ENCODE measurements around the gene TLNRD1.

The TLNRD1 gene

DNA sequence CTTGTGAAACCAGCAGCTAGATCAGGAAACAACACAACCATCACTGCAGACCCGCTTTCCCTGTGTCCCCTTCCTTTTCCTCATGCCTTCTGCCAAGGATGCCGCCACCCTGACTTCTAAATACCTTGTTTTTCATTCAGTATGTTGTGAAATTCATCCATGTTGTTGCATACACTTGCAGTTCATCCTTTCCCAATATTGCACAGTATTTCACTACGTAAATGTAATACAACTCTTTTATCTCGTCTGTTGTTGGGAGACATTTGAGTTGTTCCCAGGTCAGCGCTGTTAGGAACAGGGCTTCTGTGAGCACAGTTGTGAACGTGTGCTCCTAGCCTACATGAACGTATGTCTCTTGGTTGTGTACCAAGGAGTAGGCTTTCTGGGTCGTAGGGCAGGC lies 24.2 kb downstream of the TLNRD1 start:
- H3K4me3 ChIP-seq (ENCODE audit: low read depth, low read length): no peak overlapping the region
- DNase-seq (ENCODE audit: low read depth): no peak
- TF ChIP-seq, protein P1, sequence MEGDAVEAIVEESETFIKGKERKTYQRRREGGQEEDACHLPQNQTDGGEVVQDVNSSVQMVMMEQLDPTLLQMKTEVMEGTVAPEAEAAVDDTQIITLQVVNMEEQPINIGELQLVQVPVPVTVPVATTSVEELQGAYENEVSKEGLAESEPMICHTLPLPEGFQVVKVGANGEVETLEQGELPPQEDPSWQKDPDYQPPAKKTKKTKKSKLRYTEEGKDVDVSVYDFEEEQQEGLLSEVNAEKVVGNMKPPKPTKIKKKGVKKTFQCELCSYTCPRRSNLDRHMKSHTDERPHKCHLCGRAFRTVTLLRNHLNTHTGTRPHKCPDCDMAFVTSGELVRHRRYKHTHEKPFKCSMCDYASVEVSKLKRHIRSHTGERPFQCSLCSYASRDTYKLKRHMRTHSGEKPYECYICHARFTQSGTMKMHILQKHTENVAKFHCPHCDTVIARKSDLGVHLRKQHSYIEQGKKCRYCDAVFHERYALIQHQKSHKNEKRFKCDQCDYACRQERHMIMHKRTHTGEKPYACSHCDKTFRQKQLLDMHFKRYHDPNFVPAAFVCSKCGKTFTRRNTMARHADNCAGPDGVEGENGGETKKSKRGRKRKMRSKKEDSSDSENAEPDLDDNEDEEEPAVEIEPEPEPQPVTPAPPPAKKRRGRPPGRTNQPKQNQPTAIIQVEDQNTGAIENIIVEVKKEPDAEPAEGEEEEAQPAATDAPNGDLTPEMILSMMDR (IDR thresholded peaks at IDR 0.05; ENCODE audit: low read depth, low read length, missing control alignments): no peak

DNA sequence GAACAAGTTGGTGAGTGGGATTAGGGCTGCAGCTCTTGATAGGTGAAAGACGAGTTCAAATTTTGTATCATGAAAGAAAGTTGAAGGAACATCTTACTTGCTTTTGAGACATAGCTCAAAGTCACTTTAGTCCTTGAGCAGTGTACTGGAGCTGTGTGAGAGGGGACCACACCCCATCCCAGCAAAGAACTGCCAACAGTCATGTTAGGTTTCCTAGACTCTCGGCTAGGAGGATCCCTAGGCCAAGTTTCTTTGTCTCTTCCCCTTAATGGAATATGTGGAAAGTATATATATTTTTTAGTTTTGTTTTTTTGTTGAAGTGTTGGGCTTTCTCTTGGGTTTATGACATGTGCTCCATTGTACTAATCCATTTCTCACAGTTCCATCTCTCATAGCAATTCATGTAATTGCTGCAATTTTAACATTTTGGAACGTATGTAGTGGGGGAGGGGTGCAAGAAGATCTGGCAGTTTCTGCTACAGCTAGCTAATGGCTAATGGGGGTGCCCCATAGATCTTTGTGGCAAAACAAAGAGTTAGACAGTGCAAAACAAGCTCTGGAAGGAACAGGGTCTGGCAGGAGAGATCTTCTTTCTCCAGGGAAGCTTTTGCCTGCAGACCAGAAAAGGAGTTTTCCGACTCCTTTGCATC lies 25.1 kb downstream of the TLNRD1 start:
- no peak overlapping the region for H3K4me3 ChIP-seq (ENCODE audit: low read depth, low read length)
- TF ChIP-seq, protein P1 (IDR thresholded peaks at IDR 0.05; ENCODE audit: low read depth, low read length, missing control alignments): no peak
- DNase-seq (ENCODE audit: low read depth): no peak

DNA sequence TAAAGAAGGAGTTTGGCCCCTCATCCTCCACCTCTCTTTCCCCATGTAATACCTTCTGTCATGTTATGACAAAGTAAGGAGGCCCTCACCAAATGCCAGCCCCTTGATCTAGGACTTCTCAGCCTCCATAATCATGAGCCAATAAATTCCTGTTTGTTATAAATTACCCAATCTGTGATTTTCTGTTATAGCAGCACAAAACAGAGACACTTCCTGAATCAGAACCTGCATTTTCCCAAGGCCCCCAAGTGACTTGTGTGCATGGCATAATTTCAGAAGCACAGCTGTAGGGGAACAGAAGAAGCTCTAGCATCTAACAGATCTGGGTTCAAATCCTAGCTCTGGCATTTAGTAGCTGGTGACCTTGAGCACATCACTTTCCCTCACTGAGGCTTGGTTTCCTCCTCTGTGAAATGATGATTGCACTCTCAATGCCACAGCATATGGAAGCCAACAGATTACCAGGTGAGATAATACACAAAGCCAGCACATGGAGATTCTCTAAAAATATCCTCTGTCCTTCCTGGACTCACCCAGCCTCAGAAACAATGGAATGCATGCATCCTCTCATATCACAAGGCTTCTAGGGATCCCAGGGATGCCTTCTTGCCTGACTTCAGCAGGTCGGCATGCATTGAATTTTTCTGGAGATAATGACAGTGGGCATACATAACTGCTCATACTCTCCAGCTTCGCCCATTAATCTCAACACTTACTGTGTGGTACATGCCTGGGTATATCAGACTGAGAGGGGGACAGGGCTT lies 26.3 kb downstream of the TLNRD1 start:
- TF ChIP-seq, protein P1 (IDR thresholded peaks at IDR 0.05; ENCODE audit: low read depth, low read length, missing control alignments): no peak
- no peak for DNase-seq (ENCODE audit: low read depth)
- H3K4me3 ChIP-seq (ENCODE audit: low read depth, low read length): no peak overlapping the region

DNA sequence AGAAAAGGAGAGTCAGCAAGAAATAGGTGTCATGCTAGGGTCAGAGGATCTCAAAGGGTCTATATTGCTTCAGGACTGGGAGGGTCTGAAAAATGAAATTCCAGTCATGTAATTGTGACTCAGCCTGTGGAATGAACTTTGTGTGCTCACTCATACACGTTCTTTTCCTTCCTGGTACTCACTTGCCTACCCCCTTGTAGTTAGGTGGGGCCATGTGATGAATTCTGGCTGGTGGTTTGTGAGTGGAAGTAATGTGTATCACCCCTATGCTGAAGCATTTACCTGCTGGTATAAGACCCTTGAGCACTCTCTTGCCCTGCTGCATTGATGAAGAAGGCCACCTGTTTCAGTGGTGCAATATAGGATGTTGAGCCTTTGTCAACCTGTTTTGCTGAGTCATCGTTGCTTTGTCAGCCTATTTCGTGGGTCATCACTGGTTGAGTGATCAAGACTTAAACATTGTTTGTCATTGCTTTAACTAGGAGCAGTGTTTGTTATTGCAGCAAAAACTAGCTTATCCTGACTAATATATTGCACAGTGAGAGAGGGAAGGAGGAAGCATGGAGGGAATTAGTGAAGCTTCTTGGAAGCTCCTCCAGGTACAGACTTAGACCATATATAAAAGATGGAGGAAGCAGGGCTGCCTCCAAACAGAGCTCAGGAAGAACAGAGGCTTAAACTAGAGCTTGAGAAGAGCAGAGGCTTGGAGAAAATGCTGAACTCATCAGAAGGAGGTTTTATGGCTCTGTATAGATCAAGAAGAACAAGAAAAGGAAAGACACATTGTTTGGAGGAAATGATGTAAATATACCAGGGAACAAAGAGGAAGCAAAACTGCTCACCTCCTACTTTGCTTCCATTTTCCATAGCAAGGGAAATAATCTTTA lies 28.9 kb downstream of the TLNRD1 start:
- TF ChIP-seq, protein P1 (IDR thresholded peaks at IDR 0.05; ENCODE audit: low read depth, low read length, missing control alignments): no peak
- no peak for DNase-seq (ENCODE audit: low read depth)
- no peak overlapping the region for H3K4me3 ChIP-seq (ENCODE audit: low read depth, low read length)

DNA sequence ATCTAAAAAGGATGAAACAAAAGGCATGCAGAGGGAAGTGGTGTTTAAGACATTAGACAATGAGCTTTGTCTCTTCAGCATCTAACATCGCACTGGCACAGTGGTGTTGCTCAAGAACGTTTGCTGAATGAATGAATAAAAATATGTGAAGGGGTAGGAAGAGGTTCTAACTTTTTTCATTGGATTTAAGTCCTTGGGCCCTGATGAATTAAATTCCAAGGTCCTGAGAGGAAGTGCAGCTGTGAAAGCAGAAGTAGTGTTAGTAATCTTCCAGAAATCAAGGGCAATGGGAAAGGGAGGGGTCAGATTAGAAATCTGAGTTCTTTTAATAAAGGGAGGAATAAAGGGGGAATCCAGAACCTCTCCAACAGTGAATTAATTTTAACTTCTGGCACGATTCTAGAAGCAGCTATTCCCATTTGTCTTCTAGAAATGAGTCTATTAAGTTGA lies 29.6 kb downstream of the TLNRD1 start:
- TF ChIP-seq, protein P1 (IDR thresholded peaks at IDR 0.05; ENCODE audit: low read depth, low read length, missing control alignments): no peak
- DNase-seq (ENCODE audit: low read depth): no peak
- no peak overlapping the region for H3K4me3 ChIP-seq (ENCODE audit: low read depth, low read length)

DNA sequence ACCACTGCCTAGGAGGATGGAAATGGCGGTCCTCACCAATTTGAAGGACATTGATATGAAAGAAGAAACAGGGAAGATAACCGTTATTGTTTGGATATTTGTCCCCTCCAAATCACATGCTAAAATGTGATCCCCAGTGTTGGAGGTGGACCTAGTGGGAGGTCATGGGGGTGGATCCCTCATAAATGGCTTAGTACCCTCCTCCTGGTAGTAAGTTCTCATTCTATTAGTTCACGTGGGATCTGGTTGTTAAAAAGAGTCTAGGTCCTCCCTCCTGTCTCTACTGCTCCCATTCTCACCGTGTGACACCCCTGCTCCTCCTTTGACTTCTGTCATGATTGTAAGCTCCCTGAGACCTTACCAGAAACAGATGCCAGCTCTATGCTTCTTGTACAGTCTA lies 30.5 kb downstream of the TLNRD1 start:
- no peak for DNase-seq (ENCODE audit: low read depth)
- TF ChIP-seq, protein P1 (IDR thresholded peaks at IDR 0.05; ENCODE audit: low read depth, low read length, missing control alignments): no peak
- no peak overlapping the region for H3K4me3 ChIP-seq (ENCODE audit: low read depth, low read length)
